ENCODE measurements around the gene RUSC2.
"Not testable (repeated sequence)": the region's sequence is repeated elsewhere in the genome, so short reads cannot be mapped to it uniquely, and the experiment has no call there.

Gene RUSC2

DNA sequence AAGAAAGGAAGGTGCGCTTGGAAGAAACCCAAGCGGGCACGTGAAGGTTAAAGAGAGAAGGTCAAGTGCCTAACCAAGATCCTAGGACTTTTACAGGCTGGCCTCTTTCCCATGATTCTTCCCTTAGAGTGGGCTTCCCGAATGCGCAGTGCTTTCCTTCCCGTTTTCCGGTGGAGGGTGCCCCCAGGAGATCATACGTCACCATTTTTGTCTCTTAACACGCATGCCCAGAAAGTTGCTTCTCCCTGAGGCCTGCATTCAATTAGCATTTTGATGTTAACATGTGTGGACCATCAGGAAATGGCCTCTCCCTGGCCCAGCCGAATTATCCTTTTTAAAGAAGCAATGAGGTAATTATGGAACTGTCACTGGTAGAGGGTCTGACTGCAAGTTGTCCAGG, 1.9 kb upstream of the RUSC2 start:
- DNase-seq (ENCODE audit: low read depth), result no peak
- no peak for TF ChIP-seq MYC (IDR thresholded peaks at IDR 0.05; ENCODE audit: low read depth, low read length)
- TF ChIP-seq MAX (IDR thresholded peaks at IDR 0.05; ENCODE audit: low read depth, low read length), result no peak
- no peak for TF ChIP-seq CTCF (IDR thresholded peaks at IDR 0.05; ENCODE audit: low read depth, low read length)
- TF ChIP-seq POLR2A (IDR thresholded peaks at IDR 0.05; ENCODE audit: extremely low read depth, insufficient read length), result no peak
- H3K4me3 ChIP-seq (ENCODE audit: low read depth, low read length), result no peak overlapping the region

- no peak overlapping the region for H3K4me3 ChIP-seq (ENCODE audit: low read depth, low read length)
- TF ChIP-seq MAX (IDR thresholded peaks at IDR 0.05; ENCODE audit: low read depth, low read length), result no peak
- no peak for TF ChIP-seq POLR2A (IDR thresholded peaks at IDR 0.05; ENCODE audit: extremely low read depth, insufficient read length)
- TF ChIP-seq CTCF (IDR thresholded peaks at IDR 0.05; ENCODE audit: low read depth, low read length), result no peak
- TF ChIP-seq MYC (IDR thresholded peaks at IDR 0.05; ENCODE audit: low read depth, low read length), result no peak
- DNase-seq (ENCODE audit: low read depth), result no peak
These were observed 1.2 kb upstream of the RUSC2 start for GRCh38 chr9:35488566-35489312.

GRCh38 chr9:35490155-35490909, 421 bp downstream of the RUSC2 start:
- TF ChIP-seq MAX (IDR thresholded peaks at IDR 0.05; ENCODE audit: low read depth, low read length) (no peak), POLR2A (IDR thresholded peaks at IDR 0.05; ENCODE audit: extremely low read depth, insufficient read length) (no peak), CTCF (IDR thresholded peaks at IDR 0.05; ENCODE audit: low read depth, low read length) (no peak)
- H3K4me3 ChIP-seq (ENCODE audit: low read depth, low read length), result no peak overlapping the region
- no peak for DNase-seq (ENCODE audit: low read depth)

- H3K4me3 ChIP-seq (ENCODE audit: low read depth, low read length), result no peak overlapping the region
- TF ChIP-seq POLR2A (IDR thresholded peaks at IDR 0.05; ENCODE audit: extremely low read depth, insufficient read length), result no peak
These were observed 1.1 kb downstream of the RUSC2 start for GRCh38 chr9:35490910-35491465.

GRCh38 chr9:35493119-35493518, 3.2 kb downstream of the RUSC2 start:
- not testable (repeated sequence) for DNase-seq (ENCODE audit: low read depth); H3K4me3 ChIP-seq (ENCODE audit: low read depth, low read length)

More at GRCh38 chr9:35490910-35491465, 1.1 kb downstream of the RUSC2 start:
- DNase-seq (ENCODE audit: low read depth), result no peak

GRCh38 chr9:35495984-35496383, 6.1 kb downstream of the RUSC2 start:
- TF ChIP-seq CTCF (IDR thresholded peaks at IDR 0.05; ENCODE audit: low read depth, low read length) (no peak), POLR2A (IDR thresholded peaks at IDR 0.05; ENCODE audit: extremely low read depth, insufficient read length) (no peak)
- H3K4me3 ChIP-seq (ENCODE audit: low read depth, low read length), result no peak overlapping the region
- DNase-seq (ENCODE audit: low read depth), result no peak

- not testable (repeated sequence) for H3K4me3 ChIP-seq (ENCODE audit: low read depth, low read length); DNase-seq (ENCODE audit: low read depth)
These were observed 8.3 kb downstream of the RUSC2 start for GRCh38 chr9:35498245-35498644.

Data from NB4 (cell line).